NCI-H1930 (cell line): ENCODE results near the gene TMEM164.
A peak's percentile ranks its signal among the peaks of the same experiment; 100 is the strongest.

Source experiments
- DNase-seq, 2 experiments: peaks; one replicate each; lab custom pipeline; 2025; lab: John Stamatoyannopoulos, UW

TMEM164 gene

GRCh38 chrX:110210417-110211139 lies 207.7 kb downstream of the TMEM164 start:
- DNase-seq: peak; percentile 23 to 30

GRCh38 chrX:110211340-110211739 lies 208.4 kb downstream of the TMEM164 start:
- DNase-seq: no peak

DNA sequence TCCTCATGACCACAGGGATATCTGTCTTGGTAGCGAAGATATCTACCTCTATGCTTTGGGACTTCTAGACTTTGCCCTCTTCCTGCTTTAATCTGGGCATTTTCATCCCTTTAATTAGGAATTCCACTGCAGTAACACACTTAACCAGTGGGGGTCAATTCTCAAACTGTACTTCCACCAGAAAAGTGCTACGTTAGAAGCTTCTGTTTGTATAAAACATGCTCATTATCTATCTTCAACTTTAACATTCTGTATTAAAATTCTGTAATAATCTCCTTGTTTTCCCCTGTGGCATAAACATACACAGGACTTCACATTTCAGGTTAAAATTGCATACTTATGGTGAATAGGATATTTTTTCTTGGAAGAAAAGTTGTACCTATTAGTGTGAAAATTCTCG lies 209.4 kb downstream of the TMEM164 start:
- DNase-seq: no peak

- no peak for DNase-seq
Measured at GRCh38 chrX:110213183-110213582, 210.3 kb downstream of the TMEM164 start.

GRCh38 chrX:110214684-110215083 lies 211.8 kb downstream of the TMEM164 start:
- DNase-seq: no peak

GRCh38 chrX:110215411-110215810 lies 212.5 kb downstream of the TMEM164 start:
- no peak for DNase-seq

GRCh38 chrX:110216027-110216426 lies 213.1 kb downstream of the TMEM164 start:
- DNase-seq: no peak

GRCh38 chrX:110218591-110218990 lies 215.7 kb downstream of the TMEM164 start:
- DNase-seq: no peak

GRCh38 chrX:110219920-110220319 lies 217.0 kb downstream of the TMEM164 start:
- no peak for DNase-seq

GRCh38 chrX:110222497-110223257 lies 219.8 kb downstream of the TMEM164 start:
- no peak for DNase-seq

DNA sequence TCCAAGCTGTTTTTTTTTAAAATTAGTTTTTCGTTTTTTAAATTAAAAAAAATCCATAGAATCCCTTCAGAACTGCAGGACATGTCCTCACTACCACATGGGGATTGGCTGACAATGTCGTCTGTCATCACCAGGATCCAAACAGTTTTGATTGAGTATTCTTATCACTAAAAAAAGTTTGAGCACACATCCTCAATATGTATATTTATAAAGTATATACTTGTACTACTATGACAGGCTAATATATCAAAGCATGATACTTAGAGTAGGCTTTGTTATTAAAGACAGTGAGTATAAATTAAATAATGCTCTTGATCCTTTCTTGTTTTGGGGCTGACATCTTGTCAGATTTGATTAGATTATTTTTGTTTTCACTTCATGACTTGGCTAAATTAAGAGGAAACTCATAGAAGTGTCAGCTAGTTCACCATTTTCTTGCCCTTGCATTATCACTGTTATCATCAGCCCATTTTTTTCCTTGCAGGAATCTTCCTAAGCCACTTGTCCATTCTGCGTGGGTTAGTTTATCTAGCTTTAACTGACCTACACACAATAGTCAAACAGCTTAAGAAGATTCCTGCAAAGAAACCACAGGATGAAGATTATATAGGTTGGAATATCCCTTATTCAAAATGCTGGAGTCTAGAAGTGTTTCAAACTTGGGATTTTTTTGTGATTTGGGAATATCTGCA lies 222.2 kb downstream of the TMEM164 start:
- DNase-seq: no peak

- DNase-seq: no peak
Measured at GRCh38 chrX:110226931-110227330, 224.0 kb downstream of the TMEM164 start.
